H1 (cell line): Measurements from ENCODE around the gene MIB2. TPM values are rescaled to one million over a fixed set of nuclear protein-coding genes. Genes with fewer than 3 reads are reported as not detected.

Experiments used
- CTCF ChIA-PET: fragments of 300-600 bp; sonication (Branson Sonifier 250); formaldehyde crosslinking; loops from one replicate; lab custom pipeline; 2021; ENCODE audit not compliant: partially characterized antibody; lab: Charles Lee
- POLR2A ChIA-PET: fragments of 300-600 bp; sonication (Branson Sonifier 250); formaldehyde crosslinking; loops from one replicate; lab custom pipeline; 2021; ENCODE audit warnings: inconsistent platforms; ENCODE audit not compliant: partially characterized antibody; lab: Charles Lee
- DNase-seq, 2 experiments: peaks; one replicate each; pipeline versions ENCODE4 v3.0.0 to v3.0.0-alpha.2; 2010 to 2022; ENCODE audit warnings: low spot score in 2 of 2, low read depth in 1 of 2, mixed read lengths in 1 of 2
- FAIRE-seq: peaks from 2 replicates; lab custom pipeline; 2011; peaks lifted over from hg19 to GRCh38; lab: Jason Lieb, UNC
- H2AFZ ChIP-seq: 2 replicates; pipeline ENCODE4 v1.8.1; 2012; ENCODE audit warnings: low read length, inconsistent platforms
- H2AK5ac ChIP-seq: 2 replicates; pipeline ENCODE4 v1.6.1; 2013; ENCODE audit warnings: low read depth, low read length
- H2BK120ac ChIP-seq: replicated peaks from 2 replicates; pipeline ENCODE3; 2013; ENCODE audit warnings: low read depth, low read length, inconsistent platforms
- H2BK12ac ChIP-seq: 2 replicates; pipeline ENCODE4 v1.6.1; 2013; ENCODE audit warnings: low read depth, low read length
- H2BK15ac ChIP-seq: 2 replicates; pipeline ENCODE4 v1.6.1; 2013; ENCODE audit warnings: low read length
- H2BK20ac ChIP-seq: 2 replicates; pipeline ENCODE4 v1.6.1; 2013; ENCODE audit warnings: low read length
- H2BK5ac ChIP-seq: 2 replicates; pipeline ENCODE4 v1.6.1; 2013; ENCODE audit warnings: low read depth, low read length
- H3K14ac ChIP-seq: 2 replicates; pipeline ENCODE4 v1.6.1; 2013; ENCODE audit warnings: inconsistent platforms; ENCODE audit not compliant: insufficient read length
- H3K18ac ChIP-seq: 2 replicates; pipeline ENCODE4 v1.6.1; 2013; ENCODE audit warnings: low read length; ENCODE audit errors: extremely low read depth
- H3K23ac ChIP-seq: 2 replicates; pipeline ENCODE4 v1.6.1; 2013; ENCODE audit warnings: inconsistent platforms; ENCODE audit not compliant: insufficient read length
- H3K23me2 ChIP-seq: 2 replicates; pipeline ENCODE4 v1.6.1; 2013; ENCODE audit warnings: low read depth, low read length
- H3K27ac ChIP-seq: 2 replicates; pipeline ENCODE4 v1.6.1; 2011; ENCODE audit warnings: low read depth, low read length, inconsistent platforms
- H3K27me3 ChIP-seq, 4 experiments: replicated peaks in 1 of 4; 1 replicate in 1 of 4; 2 replicates in 3 of 4; pipeline versions ENCODE4 v1.6.1 to v1.8.1; 2011 to 2013; ENCODE audit warnings: low read length in 3 of 4, mild to moderate bottlenecking in 3 of 4, inconsistent platforms in 2 of 4, mixed read lengths in 2 of 4, moderate library complexity in 1 of 4; ENCODE audit not compliant: control insufficient read depth in 3 of 4, insufficient read depth in 3 of 4; ENCODE audit errors: extremely low read depth in 1 of 4
- H3K36me3 ChIP-seq, 4 experiments: 2 replicates each; pipeline versions ENCODE4 v1.6.1 to v1.8.1; 2011 to 2013; ENCODE audit warnings: mild to moderate bottlenecking in 4 of 4, low read length in 3 of 4, moderate library complexity in 2 of 4, control low read depth in 1 of 4, inconsistent platforms in 1 of 4; ENCODE audit not compliant: insufficient read depth in 4 of 4, control insufficient read depth in 2 of 4
- H3K4ac ChIP-seq: replicated peaks from 2 replicates; pipeline ENCODE3; 2013; ENCODE audit warnings: low read length, low read depth, mixed read lengths, inconsistent platforms; ENCODE audit not compliant: insufficient read length
- H3K4me1 ChIP-seq, 4 experiments: replicated peaks in 1 of 4; 1 replicate in 1 of 4; 2 replicates in 3 of 4; pipeline versions ENCODE4 v1.6.1 to v1.8.1; 2011 to 2013; ENCODE audit warnings: low read length in 3 of 4, inconsistent platforms in 2 of 4, mixed read lengths in 1 of 4; ENCODE audit not compliant: insufficient read depth in 4 of 4, control insufficient read depth in 3 of 4
- H3K4me2 ChIP-seq, 2 experiments: 2 replicates each; pipeline versions ENCODE4 v1.6.1 to v1.8.1; 2011 to 2013; ENCODE audit warnings: low read depth in 2 of 2, low read length in 2 of 2, control low read depth in 1 of 2, inconsistent platforms in 1 of 2, mild to moderate bottlenecking in 1 of 2; ENCODE audit not compliant: insufficient read depth in 1 of 2
- H3K4me3 ChIP-seq, 4 experiments: fragments of 200-600, 300-600 bp in 1 of 4; sonication (generic), shearing (Covaris generic), sonication (Bioruptor Twin) in 1 of 4; 2 replicates each; pipeline versions ENCODE4 v1.5.1 to v1.8.1; 2011 to 2016; ENCODE audit warnings: low read length in 4 of 4, low read depth in 3 of 4, control low read depth in 2 of 4, inconsistent platforms in 2 of 4, mild to moderate bottlenecking in 2 of 4, mixed read lengths in 1 of 4, moderate library complexity in 1 of 4; ENCODE audit not compliant: insufficient read depth in 2 of 4; ENCODE audit errors: extremely low read depth in 1 of 4
- H3K56ac ChIP-seq: replicated peaks from 2 replicates; pipeline ENCODE3; 2013; ENCODE audit warnings: low read depth, mild to moderate bottlenecking, mixed read lengths, low read length, inconsistent platforms; ENCODE audit not compliant: insufficient read length
- H3K79me1 ChIP-seq: 2 replicates; pipeline ENCODE4 v1.6.1; 2013; ENCODE audit warnings: low read depth, low read length, control low read depth
- H3K79me2 ChIP-seq, 2 experiments: 2 replicates each; pipeline versions ENCODE4 v1.6.1 to v1.8.1; 2012 to 2013; ENCODE audit warnings: low read length in 2 of 2, mild to moderate bottlenecking in 2 of 2, inconsistent platforms in 1 of 2; ENCODE audit not compliant: insufficient read depth in 2 of 2, control insufficient read depth in 1 of 2
- H3K9ac ChIP-seq, 4 experiments: replicated peaks in 1 of 4; 1 replicate in 1 of 4; 2 replicates in 3 of 4; pipeline versions ENCODE4 v1.6.1 to v1.8.1; 2011 to 2013; ENCODE audit warnings: low read depth in 3 of 4, low read length in 3 of 4, control low read depth in 2 of 4, mild to moderate bottlenecking in 2 of 4, moderate library complexity in 2 of 4, inconsistent platforms in 1 of 4; ENCODE audit errors: extremely low read depth in 1 of 4
- H3K9me3 ChIP-seq, 2 experiments: 2 replicates each; pipeline versions ENCODE4 v1.6.1 to v1.8.1; 2012 to 2013; ENCODE audit warnings: mild to moderate bottlenecking in 2 of 2, moderate library complexity in 2 of 2, control low read depth in 1 of 2, inconsistent platforms in 1 of 2, low read depth in 1 of 2, low read length in 1 of 2, mixed read lengths in 1 of 2; ENCODE audit not compliant: insufficient read depth in 2 of 2
- H4K20me1 ChIP-seq, 2 experiments: replicated peaks in 1 of 2; 2 replicates each; pipeline versions ENCODE3 to v1.8.1; 2011 to 2013; ENCODE audit warnings: inconsistent platforms in 2 of 2, low read length in 2 of 2, mild to moderate bottlenecking in 1 of 2; ENCODE audit not compliant: insufficient read depth in 2 of 2, control insufficient read depth in 1 of 2
- H4K5ac ChIP-seq: 2 replicates; pipeline ENCODE4 v1.6.1; 2013; ENCODE audit warnings: low read length, low read depth, mixed read lengths, inconsistent platforms; ENCODE audit not compliant: insufficient read length
- H4K8ac ChIP-seq: 2 replicates; pipeline ENCODE4 v1.8.0; 2013; ENCODE audit warnings: mild to moderate bottlenecking, moderate library complexity, low read length, inconsistent platforms; ENCODE audit not compliant: insufficient read depth; ENCODE audit errors: extremely low read depth
- H4K91ac ChIP-seq: replicated peaks from 2 replicates; pipeline ENCODE3; 2013; ENCODE audit warnings: low read length, mixed read lengths, inconsistent platforms; ENCODE audit not compliant: insufficient read length
- ATF2 ChIP-seq: IDR thresholded peaks from 2 replicates; pipeline ENCODE4 v1.6.1; 2012; ENCODE audit warnings: low read length, inconsistent platforms
- CHD2 ChIP-seq: IDR thresholded peaks from 2 replicates; pipeline ENCODE4 v1.6.1; 2012; ENCODE audit warnings: low read length, improper control_type of control experiment
- CREB1 ChIP-seq: IDR thresholded peaks from 2 replicates; pipeline ENCODE4 v1.6.1; 2012; ENCODE audit warnings: inconsistent platforms
- E2F6 ChIP-seq: IDR thresholded peaks from 2 replicates; pipeline ENCODE4 v1.6.1; 2012; ENCODE audit warnings: inconsistent platforms
- EGR1 ChIP-seq: IDR thresholded peaks from 2 replicates; pipeline ENCODE4 v1.6.1; 2011; ENCODE audit warnings: low read depth, low read length, borderline replicate concordance
- FOSL1 ChIP-seq: IDR thresholded peaks from 2 replicates; pipeline ENCODE4 v1.6.1; 2011; ENCODE audit warnings: mild to moderate bottlenecking, low read depth, low read length, moderate library complexity; ENCODE audit not compliant: insufficient read depth
- GABPA ChIP-seq: IDR thresholded peaks from 2 replicates; pipeline ENCODE4 v1.6.1; 2011; ENCODE audit warnings: mild to moderate bottlenecking, low read length, moderate library complexity, borderline replicate concordance; ENCODE audit not compliant: insufficient read depth
- NRF1 ChIP-seq: IDR thresholded peaks from 2 replicates; pipeline ENCODE4 v1.6.1; 2011; ENCODE audit warnings: mild to moderate bottlenecking, low read depth, low read length, improper control_type of control experiment
- POLR2A ChIP-seq, 2 experiments: IDR thresholded peaks; 1 replicate in 1 of 2; 2 replicates in 1 of 2; pipeline ENCODE4 v1.6.1; 2011; ENCODE audit warnings: low read depth in 2 of 2, low read length in 2 of 2, mild to moderate bottlenecking in 2 of 2; ENCODE audit errors: control extremely low read depth in 1 of 2
- POLR2AphosphoS5 ChIP-seq: IDR thresholded peaks from 2 replicates; pipeline ENCODE4 v1.6.1; 2011; ENCODE audit warnings: low read depth, low read length
- SUZ12 ChIP-seq: fragments of 200-600 bp; sonication (generic); IDR thresholded peaks from 2 replicates; pipeline ENCODE4 v1.6.1; 2012; ENCODE audit warnings: mild to moderate bottlenecking, inconsistent platforms, low read length, moderate library complexity, mixed read lengths
- TBP ChIP-seq: IDR thresholded peaks from 2 replicates; pipeline ENCODE4 v1.6.1; 2011; ENCODE audit warnings: low read depth, low read length, improper control_type of control experiment
- WGBS, 2 experiments: shearing (Covaris generic) in 1 of 2; methylation state at CpG; one replicate each; pipeline versions ENCODE4 v1.1.6 to v1.1.7; 2013 to 2015; ENCODE audit warnings: low lambda C conversion rate in 2 of 2, mixed read lengths in 2 of 2, inconsistent platforms in 1 of 2, low coverage in 1 of 2, missing lambda C conversion rate in 1 of 2; ENCODE audit not compliant: insufficient replicate concordance in 2 of 2, insufficient coverage in 1 of 2, insufficient read length in 1 of 2; ENCODE audit errors: extremely low coverage in 1 of 2, missing lambda C conversion rate in 1 of 2; 5-methylcytosine and 5-hydroxymethylcytosine counted together
- polyA plus RNA-seq, 7 experiments: library from polyadenylated mRNA; depleted of rRNA in 3 of 7; stranded (reverse) in 5 of 7; unstranded in 2 of 7; fragments of >200 nt in 5 of 7; fragments of 200-250 nt in 2 of 7; gene quantifications; 1 replicate in 5 of 7; 2 replicates in 1 of 7; 4 replicates in 1 of 7; pipeline versions ENCODE4 v1.2.1 to v1.2.3, GENCODE V29; 2011 to 2013; ENCODE audit warnings: missing spikeins in 2 of 7, mixed read lengths in 2 of 7
- total RNA-seq: library from RNA; stranded (reverse); fragmentation: NEBNext Ultra II Directional; extraction: Animal tissue kit (Norgen Biotek cat#: 25700); gene quantifications from 2 replicates; pipeline ENCODE4 v1.2.1, GENCODE V29; 2021

Gene MIB2
- total and polyA plus RNA-seq, 2 of the 8 experiments (the other 6 are each of a cell fraction or from before 2014, with no cell fraction given) = 32.5 to 60.0 TPM

GRCh38 chr1:1567891-1568291, 47.4 kb upstream of the MIB2 start:
- CTCF ChIA-PET = interaction anchor here (1.0 to 1.3 kb wide), 2 partner anchors 16 to 21 kb away, joined by 3 read pairs; no protein-coding TSS in a partner anchor
- Histone ChIP-seq H2BK15ac (no peak overlapping the region), H2AK5ac (no peak overlapping the region), H4K5ac (no peak overlapping the region), H2BK120ac (no peak overlapping the region), H3K79me2 (peaks cover 54 to 93% of the 10 kb centered on the region in 2 experiments), H3K18ac (no peak overlapping the region; the same call in 1 of the 2 replicates), H3K4me1 (peaks cover 0 to 6% (median 2%) of the 10 kb centered on the region in 4 experiments; a peak in 2 of 7 replicates), H4K8ac (no peak overlapping the region), H3K36me3 (peaks cover 10 to 50% (median 21%) of the 10 kb centered on the region in 4 experiments), H4K20me1 (peaks cover 32 to 40% of the 10 kb centered on the region in 2 experiments), H3K4me3 (no peak overlapping the region), H2AFZ (no peak overlapping the region), H3K27ac (no peak overlapping the region; the same call in 1 of the 2 replicates), H4K91ac (no peak overlapping the region), H3K9me3 (no peaks in the 10 kb centered on the region), H3K27me3 (no peaks in the 10 kb centered on the region), H2BK20ac (no peak overlapping the region), H3K23me2 (peaks cover 2% of the 10 kb centered on the region; the same call in 1 of the 2 replicates), H3K23ac (no peak overlapping the region), H3K4ac (no peak overlapping the region), H3K4me2 (peak overlapping the region; percentile 29 to 39; a peak in 2 of 4 replicates), H2BK12ac (no peak overlapping the region; the same call in 1 of the 2 replicates), H3K56ac (no peak overlapping the region), H3K79me1 (peaks cover 7% of the 10 kb centered on the region), H2BK5ac (no peak overlapping the region; the same call in 1 of the 2 replicates), H3K9ac (peak overlapping the region in 3 of 4 experiments; percentile 14 to 39 (median 23); a peak in 2 of 7 replicates), H3K14ac (no peak overlapping the region)
- DNase-seq (no peak), FAIRE-seq (no peak)
- WGBS, 2 experiments = 71% methylated on average over 8 of the region's 10 CpGs; no CpG with 5 or more reads in 1 of the 2 experiments
- POLR2A ChIA-PET = interaction anchor here (1.3 to 21.2 kb wide), 5 partner anchors 10 to 29 kb away, joined by 3 to 367 read pairs (median 4); no protein-coding TSS in a partner anchor
- no peak for TF ChIP-seq CHD2
- TF ChIP-seq CREB1 = no peak
- TF ChIP-seq POLR2AphosphoS5 = no peak
- no peak for TF ChIP-seq EGR1
- TF ChIP-seq TBP = no peak
- no peak for TF ChIP-seq FOSL1
- TF ChIP-seq SUZ12 = no peak
- TF ChIP-seq GABPA = no peak
- no peak for TF ChIP-seq ATF2
- no peak for TF ChIP-seq NRF1
- TF ChIP-seq E2F6 = no peak
- TF ChIP-seq POLR2A (IDR thresholded peaks at IDR 0.05; ENCODE audit: control extremely low read depth in 1 of 2, low read depth in 2 of 2, low read length in 2 of 2) = no peak
